Activated T-helper 2 cell treated with anti-CD3 and anti-CD28 coated beads, Interferon-gamma antibody, Interleukin-2, Interleukin-4, amounts not matched to agents 10 μg/mL and 5 μg/mL and 100 μg/mL, durations not matched to agents 14 hours and 24 hours and 36 hours (primary cell): Measurements from ENCODE around the gene ZNF346. TPM values are rescaled to one million over a fixed set of nuclear protein-coding genes. Genes with fewer than 3 reads are reported as not detected.

ENCODE experiments used
- DNase-seq: peaks from one replicate; pipeline ENCODE4 v3.0.0; 2021; ENCODE audit warnings: low spot score
- H3K27ac Mint-ChIP-seq: one replicate; pipeline ENCODE4 v1.8.0; 2021; ENCODE audit warnings: mixed read lengths
- H3K27me3 Mint-ChIP-seq: one replicate; pipeline ENCODE4 v1.8.0; 2021; ENCODE audit warnings: low read depth, mixed read lengths
- H3K36me3 Mint-ChIP-seq: one replicate; pipeline ENCODE4 v1.8.0; 2021; ENCODE audit warnings: low read depth, mixed read lengths
- H3K4me1 Mint-ChIP-seq: one replicate; pipeline ENCODE4 v1.8.0; 2021; ENCODE audit warnings: low read depth, mixed read lengths
- H3K4me3 Mint-ChIP-seq: one replicate; pipeline ENCODE4 v1.8.0; 2021; ENCODE audit warnings: low read depth, mild to moderate bottlenecking, moderate library complexity, mixed read lengths
- H3K9me3 Mint-ChIP-seq: one replicate; pipeline ENCODE4 v1.8.0; 2021; ENCODE audit warnings: mixed read lengths
- intact Hi-C: fragments of 100-400 bp; cut with micrococcal nuclease; formaldehyde crosslinking; loops from one replicate; pipeline ENCODE4 v1.15.1; 2023
- total RNA-seq: library from RNA; stranded (reverse); gene quantifications from 2 replicates; pipeline ENCODE4 v1.2.3, GENCODE V29; 2022

ZNF346 gene
- total RNA-seq, 1 donor from 2014 or later: 26.3 TPM

GRCh38 chr5:177083357-177083756 lies 60.9 kb downstream of the ZNF346 start:
- peaks cover 5% of the 10 kb centered on the region for H3K4me1 Mint-ChIP-seq
- H3K36me3 Mint-ChIP-seq: no peaks in the 10 kb centered on the region
- H3K27me3 Mint-ChIP-seq: peaks cover 23% of the 10 kb centered on the region
- H3K4me3 Mint-ChIP-seq: no peak overlapping the region
- no peaks in the 10 kb centered on the region for H3K9me3 Mint-ChIP-seq
- no peak overlapping the region for H3K27ac Mint-ChIP-seq
- DNase-seq: no peak
- intact Hi-C loops: no loop called here

DNA sequence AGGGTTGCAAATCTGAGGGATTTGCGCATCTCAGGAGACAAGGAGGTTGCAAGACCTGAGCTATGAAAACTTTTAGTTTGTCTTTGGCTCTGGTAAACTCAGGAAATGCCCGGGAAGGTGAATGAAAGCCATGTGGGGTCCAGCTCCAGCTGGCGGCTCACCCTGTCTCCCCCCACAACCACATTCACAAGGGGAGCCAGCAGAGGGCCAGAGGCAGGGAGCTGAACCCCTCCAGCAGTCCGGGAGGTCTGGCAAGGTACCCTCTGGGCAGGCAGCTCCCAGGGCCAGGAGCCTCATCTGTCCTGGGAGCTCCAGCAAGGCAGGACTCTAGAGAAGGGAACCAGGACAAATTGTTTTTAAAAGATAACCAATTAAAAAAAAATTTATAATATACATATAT lies 61.7 kb downstream of the ZNF346 start:
- intact Hi-C loops: no loop called here
- H3K36me3 Mint-ChIP-seq: no peaks in the 10 kb centered on the region
- no peaks in the 10 kb centered on the region for H3K9me3 Mint-ChIP-seq
- H3K27ac Mint-ChIP-seq: no peak overlapping the region
- H3K4me1 Mint-ChIP-seq: peaks cover 5% of the 10 kb centered on the region
- H3K27me3 Mint-ChIP-seq: peaks cover 29% of the 10 kb centered on the region
- H3K4me3 Mint-ChIP-seq: no peak overlapping the region
- no peak for DNase-seq

DNA sequence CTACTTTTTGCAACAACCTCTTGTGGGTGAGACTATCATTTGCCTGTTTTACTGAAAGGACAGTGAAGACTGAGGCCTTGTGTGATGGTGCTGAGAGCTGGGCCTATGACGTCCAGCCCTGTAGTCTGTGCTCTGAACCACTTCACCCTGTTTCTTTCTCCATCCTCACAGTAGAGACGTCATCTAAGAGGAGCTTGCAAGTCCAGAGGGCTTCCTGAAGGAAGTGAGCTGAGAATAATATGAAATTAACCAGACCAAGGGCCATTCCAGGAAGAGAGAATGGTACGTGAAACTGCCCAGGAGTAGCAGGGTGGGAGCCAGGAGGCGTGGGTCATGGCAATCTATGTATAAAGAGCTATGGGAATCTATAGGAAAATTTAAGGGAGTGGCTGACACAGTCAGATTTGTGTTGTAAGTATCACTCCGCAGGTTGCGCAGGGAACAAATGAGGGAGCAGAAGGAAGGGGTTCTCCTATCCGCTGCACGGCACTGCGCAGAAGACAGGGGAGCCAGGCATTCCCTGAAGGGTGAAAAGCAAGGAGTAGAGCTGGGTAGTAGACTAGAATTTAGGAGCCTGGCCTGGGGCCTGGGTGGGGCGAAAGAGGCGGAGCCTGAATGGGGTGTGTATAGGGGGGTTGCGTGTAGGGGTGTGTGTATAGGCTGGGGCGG lies 63.6 kb downstream of the ZNF346 start:
- intact Hi-C loops: no loop called here
- H3K27ac Mint-ChIP-seq: no peak overlapping the region
- H3K4me3 Mint-ChIP-seq: peak overlapping the region; percentile 68

GRCh38 chr5:177086654-177087397 lies 64.3 kb downstream of the ZNF346 start, which contains the start of gene FGFR4:
Gene FGFR4 (plus strand): TSS chr5:177086915. CDS start chr5:177089603, 2,688 bp downstream.
- Mint-ChIP-seq H3K27ac (no peak within 1 kb of the TSS), H3K36me3 (no peaks in the 10 kb centered on the region), H3K9me3 (no peaks in the 10 kb centered on the region), H3K4me3 (peak within 1 kb of the TSS; percentile 68), H3K4me1 (peaks cover 5% of the 10 kb centered on the region), H3K27me3 (peaks cover 29% of the 10 kb centered on the region)
- DNase-seq: peak; percentile 54
- intact Hi-C loops: loop anchor here (1.0 kb wide), 1 partner anchor 46 kb away; the partner anchor contains the start of gene NSD1

More for the DNA sequence above, 63.6 kb downstream of the ZNF346 start:
- Mint-ChIP-seq H3K9me3 (no peaks in the 10 kb centered on the region), H3K36me3 (no peaks in the 10 kb centered on the region), H3K27me3 (peaks cover 29% of the 10 kb centered on the region), H3K4me1 (peaks cover 5% of the 10 kb centered on the region)
- no peak for DNase-seq

DNA sequence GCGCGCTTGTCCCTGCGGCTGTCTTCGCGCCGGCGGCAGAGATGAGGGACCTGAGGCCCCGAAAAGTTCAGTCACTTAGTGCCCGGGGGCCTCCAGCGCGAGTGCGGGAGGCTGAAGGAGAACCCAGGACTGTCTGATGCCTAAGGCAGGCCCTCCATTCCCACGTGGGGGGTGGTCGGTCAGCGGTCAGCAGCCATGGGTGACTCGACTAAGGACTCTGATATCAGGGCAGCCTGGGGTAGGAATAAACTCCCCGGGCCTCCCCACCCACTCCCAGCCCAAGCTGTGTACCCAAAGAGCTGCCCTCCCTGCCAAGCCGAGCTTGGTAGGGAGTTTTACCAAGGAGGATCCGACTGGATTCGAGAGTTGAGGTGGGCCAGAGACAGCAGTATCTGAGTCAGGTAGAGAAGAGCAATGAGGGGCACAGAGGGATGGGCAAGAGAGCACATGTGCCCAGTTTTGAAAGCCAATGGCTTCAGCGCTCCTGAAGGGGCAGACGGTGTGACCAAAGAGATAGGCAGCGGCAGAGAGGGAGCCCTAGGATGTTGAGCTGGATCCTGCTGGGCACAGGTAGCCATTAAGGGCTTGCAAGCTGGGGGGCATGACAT lies 65.0 kb downstream of the ZNF346 start:
- intact Hi-C loops: loop anchor here (1.0 kb wide), 1 partner anchor 46 kb away; the partner anchor contains the start of gene NSD1
- no peaks in the 10 kb centered on the region for H3K9me3 Mint-ChIP-seq
- H3K4me3 Mint-ChIP-seq: no peak overlapping the region
- no peak overlapping the region for H3K27ac Mint-ChIP-seq
- H3K4me1 Mint-ChIP-seq: peaks cover 5% of the 10 kb centered on the region
- peaks cover 29% of the 10 kb centered on the region for H3K27me3 Mint-ChIP-seq
- no peaks in the 10 kb centered on the region for H3K36me3 Mint-ChIP-seq
- no peak for DNase-seq

DNA sequence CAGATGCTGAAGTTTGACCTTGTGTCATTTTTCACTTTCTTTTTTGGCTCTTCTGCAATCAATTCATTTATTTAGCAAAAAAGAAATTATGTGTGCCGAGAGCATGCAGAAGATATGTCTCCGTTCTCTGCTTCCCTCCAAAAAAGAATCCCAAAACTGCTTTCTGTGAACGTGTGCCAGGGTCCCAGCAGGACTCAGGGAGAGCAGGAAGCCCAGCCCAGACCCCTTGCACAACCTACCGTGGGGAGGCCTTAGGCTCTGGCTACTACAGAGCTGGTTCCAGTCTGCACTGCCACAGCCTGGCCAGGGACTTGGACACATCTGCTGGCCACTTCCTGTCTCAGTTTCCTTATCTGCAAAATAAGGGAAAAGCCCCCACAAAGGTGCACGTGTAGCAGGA lies 66.6 kb downstream of the ZNF346 start:
- H3K4me3 Mint-ChIP-seq: no peak overlapping the region
- peaks cover 5% of the 10 kb centered on the region for H3K4me1 Mint-ChIP-seq
- DNase-seq: no peak
- no peaks in the 10 kb centered on the region for H3K9me3 Mint-ChIP-seq
- peaks cover 22% of the 10 kb centered on the region for H3K27me3 Mint-ChIP-seq
- H3K27ac Mint-ChIP-seq: no peak overlapping the region
- no peaks in the 10 kb centered on the region for H3K36me3 Mint-ChIP-seq
- intact Hi-C loops: no loop called here

GRCh38 chr5:177089825-177090641 lies 67.5 kb downstream of the ZNF346 start:
- H3K9me3 Mint-ChIP-seq: no peaks in the 10 kb centered on the region
- intact Hi-C loops: no loop called here
- H3K4me3 Mint-ChIP-seq: no peak overlapping the region
- no peak overlapping the region for H3K27ac Mint-ChIP-seq
- H3K36me3 Mint-ChIP-seq: no peaks in the 10 kb centered on the region
- no peak for DNase-seq
- peaks cover 5% of the 10 kb centered on the region for H3K4me1 Mint-ChIP-seq
- peaks cover 22% of the 10 kb centered on the region for H3K27me3 Mint-ChIP-seq

DNA sequence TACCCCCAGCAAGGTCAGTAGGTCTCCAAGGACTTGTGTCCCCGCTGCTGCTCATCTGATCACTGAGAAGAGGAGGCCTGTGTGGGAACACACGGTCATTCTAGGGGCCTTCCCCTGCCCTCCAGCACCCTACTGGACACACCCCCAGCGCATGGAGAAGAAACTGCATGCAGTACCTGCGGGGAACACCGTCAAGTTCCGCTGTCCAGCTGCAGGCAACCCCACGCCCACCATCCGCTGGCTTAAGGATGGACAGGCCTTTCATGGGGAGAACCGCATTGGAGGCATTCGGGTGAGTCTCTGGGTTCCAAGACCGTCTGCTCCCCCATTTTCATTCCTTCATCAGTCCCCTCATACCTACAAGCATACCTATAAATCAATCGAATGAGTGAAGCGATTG lies 68.3 kb downstream of the ZNF346 start:
- H3K9me3 Mint-ChIP-seq: no peaks in the 10 kb centered on the region
- no peak overlapping the region for H3K4me3 Mint-ChIP-seq
- H3K27me3 Mint-ChIP-seq: peaks cover 20% of the 10 kb centered on the region
- H3K4me1 Mint-ChIP-seq: peaks cover 5% of the 10 kb centered on the region
- H3K36me3 Mint-ChIP-seq: no peaks in the 10 kb centered on the region
- no peak for DNase-seq
- intact Hi-C loops: no loop called here
- H3K27ac Mint-ChIP-seq: no peak overlapping the region

- Mint-ChIP-seq H3K36me3 (no peaks in the 10 kb centered on the region), H3K27me3 (peaks cover 16% of the 10 kb centered on the region), H3K27ac (no peak overlapping the region), H3K4me1 (peaks cover 4% of the 10 kb centered on the region), H3K4me3 (no peak overlapping the region), H3K9me3 (no peaks in the 10 kb centered on the region)
- no peak for DNase-seq
- intact Hi-C loops: no loop called here
These were observed 68.7 kb downstream of the ZNF346 start for GRCh38 chr5:177091232-177091631.

GRCh38 chr5:177092178-177093081 lies 69.9 kb downstream of the ZNF346 start:
- no peak overlapping the region for H3K27ac Mint-ChIP-seq
- H3K4me1 Mint-ChIP-seq: peaks cover 3% of the 10 kb centered on the region
- H3K27me3 Mint-ChIP-seq: peaks cover 13% of the 10 kb centered on the region
- DNase-seq: no peak
- H3K36me3 Mint-ChIP-seq: no peaks in the 10 kb centered on the region
- H3K4me3 Mint-ChIP-seq: no peak overlapping the region
- no peaks in the 10 kb centered on the region for H3K9me3 Mint-ChIP-seq
- intact Hi-C loops: no loop called here

DNA sequence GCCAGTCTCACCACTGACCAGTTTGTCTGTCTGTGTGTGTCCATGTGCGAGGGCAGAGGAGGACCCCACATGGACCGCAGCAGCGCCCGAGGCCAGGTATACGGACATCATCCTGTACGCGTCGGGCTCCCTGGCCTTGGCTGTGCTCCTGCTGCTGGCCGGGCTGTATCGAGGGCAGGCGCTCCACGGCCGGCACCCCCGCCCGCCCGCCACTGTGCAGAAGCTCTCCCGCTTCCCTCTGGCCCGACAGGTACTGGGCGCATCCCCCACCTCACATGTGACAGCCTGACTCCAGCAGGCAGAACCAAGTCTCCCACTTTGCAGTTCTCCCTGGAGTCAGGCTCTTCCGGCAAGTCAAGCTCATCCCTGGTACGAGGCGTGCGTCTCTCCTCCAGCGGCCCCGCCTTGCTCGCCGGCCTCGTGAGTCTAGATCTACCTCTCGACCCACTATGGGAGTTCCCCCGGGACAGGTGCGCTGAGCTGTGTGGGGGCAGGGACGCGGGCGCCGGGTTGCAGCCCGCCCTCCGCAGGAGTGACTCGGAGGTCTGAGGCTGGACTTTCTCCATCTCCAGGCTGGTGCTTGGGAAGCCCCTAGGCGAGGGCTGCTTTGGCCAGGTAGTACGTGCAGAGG lies 70.7 kb downstream of the ZNF346 start:
- H3K9me3 Mint-ChIP-seq: no peaks in the 10 kb centered on the region
- H3K4me3 Mint-ChIP-seq: no peak overlapping the region
- H3K36me3 Mint-ChIP-seq: no peaks in the 10 kb centered on the region
- intact Hi-C loops: no loop called here
- no peak overlapping the region for H3K27ac Mint-ChIP-seq
- DNase-seq: no peak
- H3K27me3 Mint-ChIP-seq: peaks cover 8% of the 10 kb centered on the region
- H3K4me1 Mint-ChIP-seq: no peaks in the 10 kb centered on the region
